SK-N-MC (cell line): Measurements from ENCODE around the gene GPR42.

ENCODE experiments used
- EZH2 ChIP-seq: fragments of 200-600 bp; sonication (generic); IDR thresholded peaks from one replicate; pipeline ENCODE4 v1.6.1; 2017; ENCODE audit warnings: antibody characterized with exemption
- FOXP2 ChIP-seq: optimal IDR thresholded peaks from 2 replicates; pipeline ENCODE3; 2011; ENCODE audit warnings: mild to moderate bottlenecking, moderate library complexity; ENCODE audit not compliant: insufficient read depth; ENCODE audit errors: extremely low read length, control extremely low read depth
- POLR2AphosphoS5 ChIP-seq: IDR thresholded peaks from 2 replicates; pipeline ENCODE4 v1.6.1; 2012; ENCODE audit warnings: mild to moderate bottlenecking, low read depth, low read length, borderline replicate concordance

DNA sequence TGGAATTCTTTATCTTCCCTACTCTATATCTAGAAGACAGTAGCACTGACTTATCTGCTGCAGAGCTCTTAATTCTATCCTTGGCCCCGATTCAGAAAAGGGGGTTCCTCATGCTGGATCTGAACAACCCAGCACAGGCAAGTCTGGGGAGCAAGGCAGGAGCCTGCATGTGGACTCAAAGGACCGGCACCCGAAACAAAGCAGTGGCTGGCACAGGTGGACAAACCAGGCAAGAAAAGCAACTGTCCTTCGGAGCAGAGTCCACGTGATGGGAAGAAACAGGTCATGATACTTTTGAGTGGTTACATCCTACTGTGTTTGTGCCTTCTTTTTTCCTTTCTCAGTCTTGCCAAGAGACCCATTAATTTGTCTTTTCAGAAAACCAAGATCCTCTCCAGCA lies 38.3 kb downstream of the GPR42 start:
- no peak for TF ChIP-seq POLR2AphosphoS5
- no peak for TF ChIP-seq EZH2
- TF ChIP-seq FOXP2 = no peak
